Kidney (tissue), 22 donors: ENCODE measurements around the gene CYP4B1. TPM values are rescaled to one million over a fixed set of nuclear protein-coding genes. Genes with fewer than 3 reads are reported as not detected.
A peak's percentile ranks its signal among the peaks of the same experiment; 100 is the strongest.

Experiments used
- DNase-seq, 5 donors: peaks; one replicate each; pipeline ENCODE4 v3.0.0-alpha.2; 2013 to 2020
- FAIRE-seq: peaks from 2 replicates; lab custom pipeline; 2012; peaks lifted over from hg19 to GRCh38; lab: Jason Lieb, UNC
- H3K27ac ChIP-seq, 2 donors: one replicate each; pipeline ENCODE4 v1.7.0; 2013; ENCODE audit warnings: low read depth in 2 of 2, low read length in 2 of 2, inconsistent platforms in 1 of 2
- H3K27me3 ChIP-seq: one replicate; pipeline ENCODE4 v1.7.1; 2013; ENCODE audit warnings: low read length, inconsistent platforms; ENCODE audit not compliant: control insufficient read depth, insufficient read depth
- H3K36me3 ChIP-seq, 3 donors: one replicate each; pipeline versions ENCODE4 v1.7.0 to v1.7.1; 2013; ENCODE audit warnings: low read length in 3 of 3, control low read depth in 1 of 3, inconsistent platforms in 1 of 3; ENCODE audit not compliant: insufficient read depth in 3 of 3, control insufficient read depth in 2 of 3
- H3K4me1 ChIP-seq, 3 donors: one replicate each; pipeline versions ENCODE4 v1.7.0 to v1.7.1; 2013; ENCODE audit warnings: low read length in 3 of 3, inconsistent platforms in 1 of 3, low read depth in 1 of 3; ENCODE audit not compliant: control insufficient read depth in 2 of 3, insufficient read depth in 2 of 3
- H3K4me3 ChIP-seq, 3 donors: one replicate each; pipeline versions ENCODE4 v1.7.0 to v1.8.1; 2013; ENCODE audit warnings: low read length in 3 of 3, control low read depth in 1 of 3, inconsistent platforms in 1 of 3
- H3K9ac ChIP-seq, 3 donors: one replicate each; pipeline versions ENCODE4 v1.7.0 to v1.7.1; 2013; ENCODE audit warnings: low read length in 3 of 3, control low read depth in 1 of 3, inconsistent platforms in 1 of 3
- H3K9me3 ChIP-seq, 3 donors: one replicate each; pipeline versions ENCODE4 v1.7.0 to v1.7.1; 2013; ENCODE audit warnings: low read length in 3 of 3, control low read depth in 1 of 3, inconsistent platforms in 1 of 3; ENCODE audit not compliant: control insufficient read depth in 2 of 3, insufficient read depth in 1 of 3
- CTCF ChIP-seq: IDR thresholded peaks from 3 replicates; pipeline ENCODE4 v1.5.1; 2012; ENCODE audit warnings: mild to moderate bottlenecking, moderate library complexity, borderline replicate concordance; ENCODE audit not compliant: insufficient read depth; ENCODE audit errors: extremely low read depth
- intact Hi-C: fragments of 100-400 bp; cut with DNase I; formaldehyde crosslinking; loops from one replicate; pipeline ENCODE4 v1.11.1; 2022
- long read RNA-seq, 10 donors: library from polyadenylated mRNA in 1 of 10; unstranded in 1 of 10; transcript quantifications; one replicate each; pipeline ENCODE4 v2.0.0 and lab custom pipeline, GENCODE V29; 2021 to 2026
- polyA plus RNA-seq: library from polyadenylated mRNA; stranded (reverse); fragments of 350-450 nt; fragmentation: Illumina TruSeq; extraction: RNeasy Lipid Tissue Mini Kit (QIAGEN cat#74804); gene quantifications from one replicate; pipeline ENCODE4 v1.2.3, GENCODE V29; 2014; ENCODE audit warnings: low read depth, low replicate concordance; ENCODE audit not compliant: insufficient read depth
- total RNA-seq: library from RNA; stranded (reverse); fragmentation: NEBNext Ultra II Directional; extraction: Animal tissue kit (Norgen Biotek cat#: 25700); gene quantifications from one replicate; pipeline ENCODE4 v1.2.1, GENCODE V29; 2021
- donor health status: control.
- donor health status: control.
- donor health status: control.
- donor health status: control.
- donor health status: control.
- donor health status: DM: yes; HTN: yes; CAD: no.
- donor health status: Normal renal cell carcinoma (clear cell type).

The CYP4B1 gene
- total RNA-seq (3.3 TPM), polyA plus RNA-seq (4.8 TPM)
- long read RNA-seq, donor 1 = 0 reads
- long read RNA-seq, donor 2 = 0 reads
- long read RNA-seq, donor 3 = 0 reads
- long read RNA-seq, donor 4 = 0 reads
- long read RNA-seq, donor 5 = 0 reads
- long read RNA-seq, donor 6 = 0 reads
- long read RNA-seq, donor 7, partial matches to known transcripts = 0 of 2 reads
- long read RNA-seq, donor 7, other reads (novel, unspliced or antisense) = 0 of 2 reads
- long read RNA-seq, donor 8 = 0 reads
- long read RNA-seq, donor 9 = 0 reads
- long read RNA-seq, donor 10 = 0 reads

GRCh38 chr1:46798810-46799209, at the start of gene CYP4B1:
TSS of gene CYP4B1 (plus strand) at chr1:46799046. CDS start at chr1:46799082, 36 bp downstream.
- DNase-seq (peak in 2 of 5 donors; percentile 19 to 84), FAIRE-seq (no peak)
- Histone ChIP-seq H3K27me3 (no peaks in the 10 kb centered on the region), H3K27ac (no peak within 1 kb of the TSS), H3K9ac (no peak within 1 kb of the TSS), H3K4me1 (peaks cover 0 to 2% (median 0%) of the 10 kb centered on the region in 3 donors), H3K9me3 (no peaks in the 10 kb centered on the region), H3K4me3 (no peak within 1 kb of the TSS), H3K36me3 (no peaks in the 10 kb centered on the region)
- no peak for TF ChIP-seq CTCF
- intact Hi-C loops = no loop called here

- no peak for TF ChIP-seq CTCF
- no peak overlapping the region for H3K4me3 ChIP-seq
- no peak for DNase-seq
- no peaks in the 10 kb centered on the region for H3K9me3 ChIP-seq
- H3K27ac ChIP-seq = no peak overlapping the region
- intact Hi-C loops = no loop called here
- no peak for FAIRE-seq
- H3K9ac ChIP-seq = no peak overlapping the region
- H3K4me1 ChIP-seq = peaks cover 0 to 8% (median 2%) of the 10 kb centered on the region in 3 donors
- H3K27me3 ChIP-seq = no peaks in the 10 kb centered on the region
- no peaks in the 10 kb centered on the region for H3K36me3 ChIP-seq
Measured at GRCh38 chr1:46749404-46749803, 49.4 kb upstream of the CYP4B1 start.

DNA sequence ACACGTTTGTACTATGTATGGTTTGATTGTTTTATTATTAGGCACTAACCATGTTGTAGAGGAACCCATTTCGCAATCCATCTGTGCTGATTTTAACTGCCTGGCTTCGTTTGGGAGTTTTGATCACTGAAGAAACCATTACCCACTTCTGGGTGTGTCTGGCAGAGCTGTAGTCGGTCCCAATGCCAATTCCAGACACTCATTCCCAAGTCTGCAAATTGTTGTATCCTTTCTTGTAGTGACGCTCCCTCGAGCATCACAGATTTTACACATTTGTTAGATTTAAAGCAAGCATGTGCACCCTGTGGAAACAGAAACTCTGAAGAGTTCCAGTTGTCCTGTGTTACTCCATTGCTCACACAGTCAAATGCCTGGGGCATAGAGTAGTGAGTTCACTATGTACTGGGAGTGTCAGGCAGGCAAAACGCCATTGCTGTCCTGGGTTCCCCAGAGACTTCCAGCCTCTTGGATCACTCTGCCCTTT, 48.9 kb upstream of the CYP4B1 start:
- FAIRE-seq (no peak), DNase-seq (no peak)
- no peaks in the 10 kb centered on the region for H3K9me3 ChIP-seq
- no peaks in the 10 kb centered on the region for H3K27me3 ChIP-seq
- H3K4me3 ChIP-seq = no peak overlapping the region
- intact Hi-C loops = no loop called here
- H3K36me3 ChIP-seq = no peaks in the 10 kb centered on the region
- no peak overlapping the region for H3K27ac ChIP-seq
- H3K9ac ChIP-seq = no peak overlapping the region
- H3K4me1 ChIP-seq = peaks cover 2 to 13% (median 4%) of the 10 kb centered on the region in 3 donors
- TF ChIP-seq CTCF = no peak
